MCF 10A (cell line): ENCODE data around the gene GADL1. TPM values are rescaled to one million over a fixed set of nuclear protein-coding genes. Genes with fewer than 3 reads are reported as not detected.

Source experiments
- BruUV-seq: library from RNA; stranded (reverse); fragments of 400-500 nt; replicated peaks from 2 replicates; lab custom pipeline; 2021; lab: Mats Ljungman, UMichigan
- CTCF ChIA-PET: fragments of 300-600 bp; sonication (Branson Sonifier 250); formaldehyde crosslinking; extraction: SDS; loops from one replicate; lab custom pipeline; 2021; ENCODE audit warnings: antibody characterized with exemption, inconsistent platforms; lab: Yijun Ruan, JAX
- POLR2A ChIA-PET: fragments of 300-600, 350-650 bp; sonication (Branson Sonifier 250); formaldehyde crosslinking; extraction: SDS; loops from one replicate; lab custom pipeline; 2020; ENCODE audit warnings: antibody characterized with exemption, inconsistent platforms; lab: Yijun Ruan, JAX
- DNase-seq: peaks from one replicate; pipeline ENCODE4 v3.0.0-alpha.2; 2018; ENCODE audit not compliant: unreplicated experiment
- H3K27ac Mint-ChIP-seq: one replicate; pipeline ENCODE4 v1.8.0; 2022; ENCODE audit warnings: mild to moderate bottlenecking, low read depth, mixed read lengths; ENCODE audit not compliant: unreplicated experiment
- H3K27me3 Mint-ChIP-seq: one replicate; pipeline ENCODE4 v1.8.0; 2022; ENCODE audit warnings: mixed read lengths; ENCODE audit not compliant: insufficient read depth, unreplicated experiment
- H3K36me3 Mint-ChIP-seq: one replicate; pipeline ENCODE4 v1.8.0; 2022; ENCODE audit warnings: mild to moderate bottlenecking, moderate library complexity, mixed read lengths; ENCODE audit not compliant: insufficient read depth, unreplicated experiment
- H3K4me1 Mint-ChIP-seq: one replicate; pipeline ENCODE4 v1.8.0; 2022; ENCODE audit warnings: mixed read lengths; ENCODE audit not compliant: insufficient read depth, unreplicated experiment
- H3K4me3 Mint-ChIP-seq: one replicate; pipeline ENCODE4 v1.8.0; 2022; ENCODE audit warnings: mild to moderate bottlenecking, moderate library complexity, mixed read lengths; ENCODE audit not compliant: unreplicated experiment
- H3K9me3 Mint-ChIP-seq: one replicate; pipeline ENCODE4 v1.8.0; 2022; ENCODE audit warnings: mixed read lengths; ENCODE audit not compliant: unreplicated experiment
- CTCF ChIP-seq: fragments of 200-600 bp; IDR thresholded peaks from one replicate; pipeline ENCODE4 v1.8.0; 2022; ENCODE audit warnings: antibody characterized with exemption, mild to moderate bottlenecking; ENCODE audit not compliant: unreplicated experiment
- intact Hi-C: fragments of 100-400 bp; cut with micrococcal nuclease; formaldehyde crosslinking; loops from 2 replicates; pipeline ENCODE4 v1.14.1; 2022
- total RNA-seq: library from RNA; stranded (reverse); gene quantifications from 2 replicates; pipeline ENCODE4 v1.2.3, GENCODE V29; 2022

The GADL1 gene
- total RNA-seq, 1 experiment from 2014 or later, result not detected

DNA sequence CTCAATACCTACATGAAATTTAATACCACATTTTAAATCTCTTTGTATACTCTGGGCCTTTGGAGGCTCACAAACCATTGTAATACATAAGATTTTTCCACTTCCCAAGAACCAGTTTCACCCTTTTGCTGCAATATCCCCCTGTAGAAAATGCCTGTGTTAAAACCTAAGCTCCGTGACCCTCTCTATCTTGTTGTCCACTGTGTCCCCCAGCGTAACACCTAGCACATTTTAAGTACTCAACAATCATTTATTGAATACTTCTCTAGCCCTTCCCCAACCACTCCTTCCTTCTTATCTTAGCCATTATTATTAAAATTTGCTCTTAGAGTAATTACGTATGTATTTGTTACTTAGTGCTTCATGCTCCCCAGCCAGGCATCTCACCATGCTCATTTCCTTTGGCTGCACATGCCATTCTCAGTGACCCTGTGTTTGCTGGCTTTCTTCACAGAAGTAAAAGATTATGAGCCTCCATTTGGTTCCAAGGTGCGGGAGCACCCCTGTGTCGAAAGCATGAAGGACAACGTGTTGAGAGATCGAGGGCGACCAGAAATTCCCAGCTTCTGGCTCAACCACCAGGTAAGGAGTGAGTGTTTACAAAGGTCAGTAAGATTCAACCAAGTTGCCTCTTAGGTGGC, 206.4 kb downstream of the GADL1 start:
- ChIA-PET CTCF (interaction anchor here (0.6 kb wide), 2 partner anchors 214 to 397 kb away, joined by 3 read pairs; no protein-coding TSS in a partner anchor), POLR2A (interaction anchor here (0.6 to 1.4 kb wide), 6 partner anchors 15 to 676 kb away, joined by 3 to 5 read pairs (median 4); no protein-coding TSS in a partner anchor)
- TF ChIP-seq CTCF, result no peak
- no TSS peak for BruUV-seq
- no peaks in the 10 kb centered on the region for H3K27me3 Mint-ChIP-seq
- peak overlapping the region; percentile 96 for H3K27ac Mint-ChIP-seq
- no peaks in the 10 kb centered on the region for H3K9me3 Mint-ChIP-seq
- peaks cover 50% of the 10 kb centered on the region for H3K4me1 Mint-ChIP-seq
- peaks cover 96% of the 10 kb centered on the region for H3K36me3 Mint-ChIP-seq
- no peak overlapping the region for H3K4me3 Mint-ChIP-seq
- no peak for DNase-seq
- intact Hi-C loops, result loop anchor here (2.0 kb wide), 1 partner anchor 169 kb away; no protein-coding TSS in a partner anchor

DNA sequence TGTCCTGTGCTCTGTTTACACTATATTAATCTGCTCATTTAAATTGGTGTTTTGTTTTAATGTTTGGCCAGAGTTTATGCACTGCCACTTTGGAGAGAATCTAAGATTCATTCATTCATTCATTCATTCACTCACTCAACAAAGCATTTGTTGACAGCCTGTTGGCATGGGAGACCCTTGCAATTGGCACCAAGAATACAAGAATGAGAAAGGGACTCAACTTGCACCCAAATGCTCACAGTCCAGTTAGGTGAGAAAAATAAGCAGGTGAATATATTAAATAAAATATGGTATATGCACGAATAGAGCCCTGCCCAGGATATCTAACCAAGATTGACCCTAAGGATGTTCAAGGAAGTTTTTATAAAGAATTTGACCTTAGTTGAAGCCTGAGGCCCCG, 207.7 kb downstream of the GADL1 start:
- H3K27ac Mint-ChIP-seq, result peak overlapping the region; percentile 96

GRCh38 chr3:30686176-30686575, 208.3 kb downstream of the GADL1 start:
- Mint-ChIP-seq H3K4me1 (peaks cover 50% of the 10 kb centered on the region), H3K27me3 (no peaks in the 10 kb centered on the region), H3K4me3 (no peak overlapping the region), H3K9me3 (no peaks in the 10 kb centered on the region), H3K27ac (peak overlapping the region; percentile 96), H3K36me3 (peaks cover 98% of the 10 kb centered on the region)
- no peak for TF ChIP-seq CTCF
- ChIA-PET POLR2A (interaction anchor here (0.7 to 1.4 kb wide), 2 partner anchors 9 to 75 kb away, joined by 3 read pairs; no protein-coding TSS in a partner anchor), CTCF (interaction anchor here (0.6 kb wide), 1 partner anchor 1164 kb away, joined by 4 read pairs; no protein-coding TSS in a partner anchor)
- no peak for DNase-seq
- intact Hi-C loops, result no loop called here
- no TSS peak for BruUV-seq

More for the DNA sequence above, 207.7 kb downstream of the GADL1 start:
- POLR2A ChIA-PET, result no interaction called here
- Mint-ChIP-seq H3K36me3 (peaks cover 96% of the 10 kb centered on the region), H3K4me3 (no peak overlapping the region), H3K27me3 (no peaks in the 10 kb centered on the region), H3K4me1 (peaks cover 45% of the 10 kb centered on the region), H3K9me3 (no peaks in the 10 kb centered on the region)
- intact Hi-C loops, result no loop called here
- DNase-seq, result no peak
- no peak for TF ChIP-seq CTCF
- no TSS peak for BruUV-seq
- CTCF ChIA-PET, result interaction anchor here (0.6 kb wide), 1 partner anchor 1163 kb away, joined by 4 read pairs; no protein-coding TSS in a partner anchor

- TF ChIP-seq CTCF, result no peak
- Mint-ChIP-seq H3K36me3 (peaks cover 98% of the 10 kb centered on the region), H3K27ac (peak overlapping the region; percentile 96), H3K9me3 (no peaks in the 10 kb centered on the region), H3K4me1 (peaks cover 49% of the 10 kb centered on the region), H3K4me3 (no peak overlapping the region), H3K27me3 (no peaks in the 10 kb centered on the region)
- ChIA-PET POLR2A (interaction anchor here (1.4 kb wide), 1 partner anchor 75 kb away, joined by 3 read pairs; no protein-coding TSS in a partner anchor), CTCF (interaction anchor here (1.1 to 1.3 kb wide), 2 partner anchors 8 to 9 kb away, joined by 5 read pairs; no protein-coding TSS in a partner anchor)
- BruUV-seq, result no TSS peak
- no peak for DNase-seq
- intact Hi-C loops, result no loop called here
Observed at GRCh38 chr3:30685267-30685667, 209.2 kb downstream of the GADL1 start.
